Measurements from ENCODE around the gene AGPS. TPM values are rescaled to one million over a fixed set of nuclear protein-coding genes. Genes with fewer than 3 reads are reported as not detected.
"Not testable (repeated sequence)": the region's sequence is repeated elsewhere in the genome, so short reads cannot be mapped to it uniquely, and the experiment has no call there.

Gene AGPS
- total and polyA plus RNA-seq, 10 of the 15 experiments (the other 5 are each of a cell fraction or from before 2014, with no cell fraction given), result 7.9 to 54.2 (median 38.7) TPM

GRCh38 chr2:177354541-177354940 lies 38.0 kb upstream of the AGPS start:
- 97% methylated on average over 3 of the region's 3 CpGs for WGBS (ENCODE audit: insufficient coverage, insufficient replicate concordance, low lambda C conversion rate, missing lambda C conversion rate)
- POLR2A ChIA-PET; BruUV-seq (replicated peaks): not testable (repeated sequence)

GRCh38 chr2:177355874-177356273 lies 36.7 kb upstream of the AGPS start:
- BruUV-seq (replicated peaks), result no TSS peak
- Histone ChIP-seq H3K9me3 (replicated peaks; ENCODE audit: control insufficient read depth, insufficient read depth, low read length) (no peaks in the 10 kb centered on the region), H2AFZ (ENCODE audit: control insufficient read depth, low read depth, low read length) (no peak overlapping the region), H3K27ac (ENCODE audit: control insufficient read depth, insufficient read depth) (no peak overlapping the region), H3K4me1 (ENCODE audit: control insufficient read depth, insufficient read depth, low read length) (no peaks in the 10 kb centered on the region), H3K4me3 (no peak overlapping the region), H3K27me3 (replicated peaks in 1 of 2; ENCODE audit: control insufficient read depth in 2 of 2, insufficient read depth in 2 of 2, low read length in 1 of 2) (no peaks in the 10 kb centered on the region), H4K20me1 (ENCODE audit: control insufficient read depth, insufficient read depth) (no peaks in the 10 kb centered on the region), H3K79me2 (ENCODE audit: control insufficient read depth, insufficient read depth, low read length) (no peaks in the 10 kb centered on the region), H3K9ac (ENCODE audit: control insufficient read depth, insufficient read depth, low read length) (no peak overlapping the region), H3K36me3 (ENCODE audit: control insufficient read depth in 2 of 2, insufficient read depth in 2 of 2, low read length in 1 of 2) (no peaks in the 10 kb centered on the region), H3K4me2 (ENCODE audit: control insufficient read depth, insufficient read depth) (no peak overlapping the region)
- no peak for FAIRE-seq
- ChIA-PET POLR2A (no interaction called here), RAD21 (ENCODE audit: unreplicated experiment) (no interaction called here), SMC1A (ENCODE audit: uncharacterized antibody, unreplicated experiment) (interaction anchor here (0.9 to 1.4 kb wide), 3 partner anchors 15 to 192 kb away, joined by 3 to 5 read pairs (median 3); no protein-coding TSS in a partner anchor), CTCF (no interaction called here)
- in situ Hi-C loops (cut with MboI) (no loop called here), intact Hi-C loops (cut with micrococcal nuclease; ENCODE audit: unreplicated experiment) (no loop called here)
- no peak for TF ChIP-seq SUPT20H (IDR thresholded peaks at IDR 0.05; ENCODE audit: borderline replicate concordance, control insufficient read depth, low read depth, low read length)
- no peak for TF ChIP-seq ZBTB11 (CRISPR knock-in tag; IDR thresholded peaks at IDR 0.05)
- no peak for TF ChIP-seq HSF1 (IDR thresholded peaks at IDR 0.05; ENCODE audit: low read depth, low read length)
- DNase-seq (ENCODE audit: low read depth, low spot score), result no peak
- no peak for ATAC-seq
- WGBS (ENCODE audit: insufficient coverage, insufficient replicate concordance, low lambda C conversion rate, missing lambda C conversion rate), result 100% methylated on average over 2 of the region's 2 CpGs

More at GRCh38 chr2:177354541-177354940, 38.0 kb upstream of the AGPS start:
- DNase-seq (ENCODE audit: low read depth, low spot score); H3K79me2 ChIP-seq (ENCODE audit: control insufficient read depth, insufficient read depth, low read length); H3K4me3 ChIP-seq; H3K9me3 ChIP-seq (replicated peaks; ENCODE audit: control insufficient read depth, insufficient read depth, low read length); H3K4me2 ChIP-seq (ENCODE audit: control insufficient read depth, insufficient read depth); H2AFZ ChIP-seq (ENCODE audit: control insufficient read depth, low read depth, low read length); ATAC-seq; CTCF ChIA-PET; RAD21 ChIA-PET (ENCODE audit: unreplicated experiment); intact Hi-C loops (cut with micrococcal nuclease; ENCODE audit: unreplicated experiment); H3K36me3 ChIP-seq (ENCODE audit: control insufficient read depth in 2 of 2, insufficient read depth in 2 of 2, low read length in 1 of 2); H3K27me3 ChIP-seq (replicated peaks in 1 of 2; ENCODE audit: control insufficient read depth in 2 of 2, insufficient read depth in 2 of 2, low read length in 1 of 2); H3K4me1 ChIP-seq (ENCODE audit: control insufficient read depth, insufficient read depth, low read length); H3K9ac ChIP-seq (ENCODE audit: control insufficient read depth, insufficient read depth, low read length); in situ Hi-C loops (cut with MboI); H3K27ac ChIP-seq (ENCODE audit: control insufficient read depth, insufficient read depth); H4K20me1 ChIP-seq (ENCODE audit: control insufficient read depth, insufficient read depth); SMC1A ChIA-PET (ENCODE audit: uncharacterized antibody, unreplicated experiment); FAIRE-seq: not testable (repeated sequence)
